ENCODE measurements around the gene PRKCE. TPM values are rescaled to one million over a fixed set of nuclear protein-coding genes. Genes with fewer than 3 reads are reported as not detected.
A peak's percentile ranks its signal among the peaks of the same experiment; 100 is the strongest.

PRKCE gene
- total RNA-seq, 1 donor from 2014 or later, result 62.8 TPM

DNA sequence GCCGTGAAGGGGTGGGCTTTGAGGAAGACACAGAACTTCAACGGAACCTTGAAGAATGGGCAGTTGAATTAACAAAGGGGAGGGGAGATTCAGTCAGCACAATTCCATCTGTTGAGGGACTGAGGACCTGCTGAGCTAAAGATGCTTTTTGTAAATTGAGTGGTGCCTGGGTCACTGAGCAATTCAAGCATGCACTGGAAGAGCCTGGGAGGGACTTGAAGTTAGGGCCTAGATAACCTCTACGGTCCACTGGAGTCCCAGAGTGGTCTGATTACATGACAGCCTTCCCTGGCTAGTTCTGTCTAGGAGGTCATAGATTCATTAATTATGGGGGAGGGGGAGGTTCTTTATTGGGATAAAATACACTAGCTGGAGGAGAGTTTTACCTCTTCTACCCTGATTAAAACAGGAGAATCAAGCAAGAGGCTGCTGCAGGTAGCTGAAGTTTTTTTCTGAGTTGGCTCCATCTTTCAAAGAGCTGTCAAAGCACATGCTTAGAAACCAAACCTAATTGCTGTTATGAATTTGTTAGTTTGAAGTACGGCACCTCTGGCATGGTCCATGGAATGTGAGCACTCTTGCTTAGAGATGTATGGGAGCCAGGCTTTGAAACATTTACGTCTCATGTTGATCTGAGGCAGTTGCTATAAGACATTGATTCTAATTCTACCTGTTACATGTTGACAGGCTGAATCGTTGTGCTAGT, 290.2 kb downstream of the PRKCE start:
- FAIRE-seq (no peak), DNase-seq (ENCODE audit: low spot score in 2 of 2) (no peak)

DNA sequence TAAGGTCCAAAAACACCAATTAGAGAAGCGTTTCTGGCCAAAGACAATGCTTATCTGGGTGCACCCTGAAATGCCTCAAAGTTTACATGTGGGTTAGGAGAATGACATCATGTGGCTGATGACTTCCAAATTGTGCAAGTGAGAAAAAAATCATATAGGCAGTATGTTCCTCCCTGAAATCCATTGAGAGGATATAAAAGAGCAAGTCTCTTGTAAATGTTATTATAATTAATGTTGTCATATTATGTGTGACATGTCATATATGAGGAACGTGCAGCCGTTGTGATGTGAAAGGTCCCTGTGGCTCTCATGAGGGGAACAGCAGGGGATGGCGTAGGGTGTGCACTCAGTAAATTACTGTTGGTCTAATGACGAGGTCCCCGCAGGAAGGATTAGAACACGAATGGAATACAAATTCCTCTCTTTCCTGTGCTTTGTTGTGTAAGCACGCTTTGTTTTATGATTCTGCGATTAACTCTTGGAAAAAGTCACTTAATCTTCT, 290.8 kb downstream of the PRKCE start:
- FAIRE-seq, result no peak

GRCh38 chr2:45943219-45944044, 292.0 kb downstream of the PRKCE start:
- FAIRE-seq (no peak), DNase-seq (ENCODE audit: low spot score in 2 of 2) (no peak)

More for the DNA sequence above, 290.8 kb downstream of the PRKCE start:
- no peak for DNase-seq (ENCODE audit: low spot score in 2 of 2)

DNA sequence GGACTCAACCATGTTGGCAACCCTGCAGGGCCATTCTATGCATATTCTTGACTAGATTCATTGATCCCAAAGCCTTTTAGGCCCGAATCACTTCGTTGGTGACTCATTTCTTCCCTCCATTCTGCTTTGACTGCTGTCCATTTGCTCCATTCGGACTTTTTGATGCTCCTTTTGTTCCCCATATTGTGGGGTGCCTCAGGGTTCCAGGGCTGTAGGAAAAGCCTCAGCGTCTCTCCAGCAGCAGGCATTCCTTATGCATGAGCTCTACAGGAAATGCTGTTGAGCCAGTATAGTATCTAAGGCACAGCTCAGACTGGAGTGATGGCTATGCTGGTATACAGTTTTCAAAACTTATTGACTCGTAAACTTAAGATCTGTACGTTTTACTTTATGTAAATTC, 292.6 kb downstream of the PRKCE start:
- no peak for DNase-seq (ENCODE audit: low spot score in 2 of 2)

DNA sequence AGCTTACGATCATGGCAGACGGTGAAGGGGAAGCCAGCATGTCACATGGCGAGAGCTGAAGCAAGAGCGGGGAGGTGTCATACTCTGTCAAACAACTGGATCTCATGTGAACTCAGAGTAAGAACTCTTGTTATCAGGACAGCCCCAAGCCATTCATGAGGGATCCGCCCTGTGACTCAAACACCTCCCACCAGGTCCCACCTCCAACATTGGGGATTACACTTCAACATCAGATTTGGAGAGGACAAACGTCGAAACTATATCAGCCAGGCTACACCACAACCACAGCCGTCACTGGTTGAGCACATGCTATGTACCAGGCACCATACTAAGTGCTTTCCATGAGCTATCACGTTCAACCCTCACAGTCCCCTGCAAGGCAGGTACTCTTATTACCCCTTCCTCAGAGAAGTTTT, 293.8 kb downstream of the PRKCE start:
- FAIRE-seq (no peak), DNase-seq (ENCODE audit: low spot score in 2 of 2) (no peak)

More for the DNA sequence above, 292.6 kb downstream of the PRKCE start:
- no peak for FAIRE-seq

DNA sequence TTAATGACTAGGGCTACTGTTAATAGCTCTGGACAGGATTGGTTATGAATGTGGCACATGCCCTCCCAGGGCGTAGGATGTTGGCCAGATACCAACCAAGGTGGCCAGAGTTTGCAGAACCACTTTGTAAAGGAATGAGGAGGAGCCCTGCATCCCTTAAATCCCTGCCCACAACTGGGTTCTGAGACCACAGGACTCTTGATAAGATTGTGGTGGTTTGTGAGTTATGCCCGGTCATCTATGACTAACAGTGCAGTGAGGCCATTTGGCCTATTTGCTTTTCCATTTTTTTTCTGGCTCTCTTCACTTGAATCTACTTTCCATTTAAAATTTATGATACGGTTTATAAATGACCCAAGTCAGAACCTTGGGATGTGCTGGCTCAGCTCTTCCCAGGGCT, 294.5 kb downstream of the PRKCE start:
- no peak for FAIRE-seq
- no peak for DNase-seq (ENCODE audit: low spot score in 2 of 2)

GRCh38 chr2:45950606-45951005, 299.1 kb downstream of the PRKCE start:
- FAIRE-seq (no peak), DNase-seq (ENCODE audit: low spot score in 2 of 2) (no peak)

GRCh38 chr2:45951025-45951727, 299.7 kb downstream of the PRKCE start:
- FAIRE-seq, result no peak
- DNase-seq (ENCODE audit: low spot score in 2 of 2), result no peak

DNA sequence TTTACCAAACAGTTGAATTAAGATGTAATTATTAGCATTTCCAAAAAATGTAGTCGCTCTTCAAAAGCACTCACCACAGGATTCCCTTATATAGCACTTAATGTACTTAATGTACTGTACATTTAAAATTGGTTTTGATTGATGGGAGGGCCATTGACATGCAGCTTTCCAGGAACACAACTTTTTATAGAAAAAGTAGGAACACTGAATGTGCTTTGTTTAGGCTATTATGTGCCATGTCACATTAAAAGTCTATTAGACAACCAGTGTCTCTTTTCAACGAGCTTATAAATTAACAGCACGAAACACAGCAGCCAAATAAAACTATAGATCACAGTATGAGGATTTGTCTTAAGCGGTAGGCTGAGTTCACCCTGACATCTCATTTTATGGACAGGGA, 301.1 kb downstream of the PRKCE start:
- FAIRE-seq, result no peak
- no peak for DNase-seq (ENCODE audit: low spot score in 2 of 2)

- FAIRE-seq, result no peak
- DNase-seq (ENCODE audit: low spot score in 2 of 2), result no peak
These were observed 302.0 kb downstream of the PRKCE start for GRCh38 chr2:45953376-45954027.

DNA sequence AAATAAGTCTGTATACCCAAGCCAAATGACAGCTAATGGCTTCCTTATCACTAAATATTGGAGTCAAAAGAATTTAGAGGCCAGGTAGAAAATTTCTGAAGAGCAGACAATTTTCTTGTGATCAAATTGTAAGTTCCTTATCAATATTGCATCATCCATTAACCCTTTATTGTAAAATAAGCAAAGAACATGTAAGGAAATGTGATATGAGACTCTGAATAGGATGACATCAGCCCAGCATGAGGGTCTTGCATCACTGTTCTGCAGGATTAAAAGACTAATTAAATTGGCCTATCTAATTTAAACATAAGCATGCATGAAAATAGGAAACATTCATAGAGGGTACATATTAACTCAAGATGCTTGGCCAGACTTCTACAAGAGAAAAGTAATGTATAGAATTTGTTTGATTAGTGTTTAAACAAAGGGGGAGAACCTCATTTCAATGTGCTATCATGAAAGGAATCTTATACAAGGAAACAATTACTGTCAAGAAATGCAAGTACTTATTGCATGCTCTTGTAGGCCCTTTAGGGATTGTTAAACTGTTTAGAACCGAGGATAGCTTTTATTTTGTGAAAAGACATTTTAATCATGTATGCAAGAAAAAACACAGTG, 302.9 kb downstream of the PRKCE start:
- no peak for FAIRE-seq
- DNase-seq (ENCODE audit: low spot score in 2 of 2), result no peak

DNA sequence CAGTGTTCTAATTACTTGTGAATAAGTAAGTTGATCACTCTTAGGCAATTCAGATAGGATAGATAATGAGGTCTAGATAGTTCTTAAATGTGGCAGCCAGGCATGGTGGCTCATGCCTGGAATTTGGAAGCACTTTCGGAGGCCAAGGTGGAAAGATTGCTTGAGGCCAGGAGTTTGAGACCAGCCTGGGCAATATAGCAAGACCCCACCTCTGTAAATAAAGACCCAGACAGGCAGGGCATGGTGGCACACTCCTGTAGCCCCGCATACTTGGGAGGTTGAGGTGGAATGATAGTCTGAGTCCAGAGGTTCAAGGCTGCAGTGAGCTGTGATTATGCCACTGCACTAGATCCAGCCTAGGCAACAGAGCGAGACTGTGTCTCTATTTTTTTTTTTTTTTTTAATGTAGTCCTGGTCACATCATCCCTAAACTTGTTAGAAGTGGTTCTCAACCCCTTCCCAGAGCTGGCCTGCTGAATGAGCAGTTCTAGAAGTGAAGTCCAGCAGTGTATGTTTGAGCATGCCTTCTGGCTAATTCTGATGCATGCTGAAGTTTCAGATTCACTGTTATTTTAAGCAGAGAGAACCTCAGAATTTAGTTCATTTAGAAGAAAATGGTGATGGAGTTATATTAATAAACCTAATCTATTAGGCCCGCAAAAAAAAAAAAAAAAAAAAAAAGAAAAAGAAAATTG, 306.2 kb downstream of the PRKCE start:
- no peak for FAIRE-seq
- no peak for DNase-seq (ENCODE audit: low spot score in 2 of 2)

DNA sequence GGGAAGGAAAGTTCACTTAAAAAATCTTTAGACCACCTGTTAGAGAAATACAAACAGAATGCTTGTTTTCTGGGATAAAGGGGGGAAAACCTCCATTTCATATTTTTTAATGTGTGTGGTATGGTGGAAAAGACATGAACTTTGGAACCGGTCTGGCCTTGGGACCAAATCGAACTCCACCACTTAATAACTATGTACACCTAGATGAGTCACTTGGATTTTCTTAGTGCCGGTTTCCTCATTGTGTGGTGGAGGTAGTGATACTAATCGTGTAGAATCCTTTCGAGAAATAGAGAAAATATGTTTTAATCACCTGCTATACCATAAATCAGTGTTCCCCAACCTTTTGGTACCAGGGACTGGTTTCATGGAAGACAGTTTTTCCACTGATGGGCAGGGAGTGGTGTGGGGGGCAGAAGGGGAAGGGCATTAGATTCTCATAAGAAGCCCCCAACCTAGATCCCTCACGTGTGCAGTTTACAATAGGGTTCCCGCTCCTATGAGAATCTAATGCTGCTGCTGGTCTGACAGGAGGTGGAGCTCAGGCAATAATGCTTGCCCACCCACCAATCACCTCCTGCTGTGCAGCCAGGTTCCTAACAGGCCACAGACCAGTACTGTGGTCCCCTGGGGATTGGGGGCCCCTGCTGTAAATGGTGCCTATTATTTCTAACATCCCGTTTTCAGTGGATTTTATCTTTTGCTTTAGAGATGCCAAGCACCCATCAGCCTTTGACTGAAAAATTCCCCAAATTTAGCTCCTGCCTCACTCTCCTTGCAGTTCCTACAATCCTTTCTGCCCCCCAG, 308.8 kb downstream of the PRKCE start:
- DNase-seq (ENCODE audit: low spot score in 2 of 2) (no peak), FAIRE-seq (no peak)

DNA sequence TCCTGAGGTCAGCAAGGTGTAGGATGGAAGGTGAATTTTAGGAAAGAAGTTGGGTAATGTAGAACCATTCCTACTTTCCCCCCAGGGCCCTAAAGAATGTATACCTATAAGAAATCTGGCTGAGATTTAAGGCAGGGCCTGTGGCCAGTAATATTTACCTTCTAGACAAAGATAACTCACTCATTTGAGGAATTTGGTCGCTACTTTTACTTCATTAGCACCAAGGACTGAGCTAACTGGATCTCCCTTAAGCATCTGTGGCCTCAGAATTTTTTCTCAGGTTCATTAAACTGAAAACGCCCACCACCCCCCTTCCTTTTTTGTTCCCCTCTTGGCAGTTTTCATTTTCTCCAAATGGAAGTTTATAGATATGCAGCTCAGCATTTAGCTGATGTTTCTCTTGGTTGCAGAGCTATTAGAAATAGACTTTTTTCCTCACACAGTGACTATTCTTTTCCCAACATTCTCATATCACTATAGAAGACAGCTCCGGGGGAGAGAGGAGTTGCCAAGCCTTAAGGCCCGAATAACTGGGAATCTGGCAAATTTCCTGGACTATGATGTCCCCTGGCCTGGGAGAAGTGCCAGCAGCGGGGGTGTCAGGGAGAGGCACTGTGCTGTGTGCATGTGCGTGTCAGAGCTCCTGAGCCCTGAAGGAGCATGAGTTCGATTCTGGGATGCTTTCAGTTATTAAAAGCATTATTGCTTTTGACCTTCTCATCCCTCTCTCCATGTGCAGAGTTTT, 310.9 kb downstream of the PRKCE start:
- DNase-seq (ENCODE audit: low spot score in 2 of 2), result peak in 1 of 2 donors; percentile 37

DNA sequence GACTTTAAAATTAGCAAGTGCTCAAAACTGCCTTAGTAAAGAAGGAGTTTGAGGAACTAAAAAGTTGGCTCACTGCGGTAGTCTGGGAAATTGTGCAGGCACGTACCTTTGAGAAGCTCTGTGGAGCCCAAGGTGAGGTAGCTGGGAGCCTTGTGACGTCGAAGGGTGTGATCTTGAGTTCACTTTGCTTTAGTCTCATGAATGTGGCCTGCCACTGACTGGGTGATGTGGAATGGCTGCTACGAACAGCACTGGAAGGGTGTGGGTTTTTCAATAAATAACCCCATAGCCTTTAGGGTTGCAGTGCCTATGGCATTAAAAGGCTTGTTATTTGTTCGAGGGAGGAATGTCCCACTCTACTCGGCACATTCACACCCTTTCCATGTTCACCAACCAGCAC, 312.3 kb downstream of the PRKCE start:
- FAIRE-seq, result no peak
- no peak for DNase-seq (ENCODE audit: low spot score in 2 of 2)

More for the DNA sequence above, 310.9 kb downstream of the PRKCE start:
- FAIRE-seq, result no peak

- FAIRE-seq (no peak), DNase-seq (ENCODE audit: low spot score in 2 of 2) (peak in 1 of 2 donors; percentile 29)
These were observed 312.9 kb downstream of the PRKCE start for GRCh38 chr2:45964223-45964841.

GRCh38 chr2:45964906-45965305, 313.4 kb downstream of the PRKCE start:
- DNase-seq (ENCODE audit: low spot score in 2 of 2), result no peak
- no peak for FAIRE-seq

Measured in frontal cortex (tissue), 4 donors.